Activated CD4-positive, CD25-positive, alpha-beta regulatory T cell treated with anti-CD3 and anti-CD28 coated beads, Interleukin-2, amount 50 U/mL, for 24 hours (primary cell): ENCODE results near the gene MRPL17.

Source experiments
- ATAC-seq, 2 donors: fragments of 150-1000 bp; cut with Tn5 transposase; one replicate each; pipeline ENCODE4 v1.10.0; 2021; ENCODE audit warnings: mild to moderate bottlenecking in 1 of 2, moderate library complexity in 1 of 2

MRPL17 gene

GRCh38 chr11:6681949-6682348, 1.2 kb downstream of the MRPL17 start:
- ATAC-seq, result no peak

- no peak for ATAC-seq
Observed at GRCh38 chr11:6681505-6681904, 1.6 kb downstream of the MRPL17 start.

DNA sequence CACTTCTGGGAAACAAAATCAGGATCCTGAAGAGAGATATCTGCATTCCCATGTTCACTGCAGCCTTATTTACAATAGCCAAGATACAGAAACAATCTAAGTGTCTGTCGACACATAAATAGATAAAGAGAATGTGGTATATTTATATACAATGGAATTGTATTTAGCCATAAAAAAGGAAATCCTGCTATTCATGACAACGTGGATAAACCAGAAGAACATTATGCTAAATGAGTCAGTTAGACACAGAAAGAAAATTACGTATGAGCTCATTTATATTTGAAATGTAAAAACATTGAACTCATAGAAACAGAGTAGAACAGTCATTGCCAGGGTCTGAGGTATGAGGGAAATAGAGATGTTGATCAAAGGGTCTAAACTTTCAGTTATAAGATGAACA, 6.1 kb downstream of the MRPL17 start:
- ATAC-seq, result no peak

DNA sequence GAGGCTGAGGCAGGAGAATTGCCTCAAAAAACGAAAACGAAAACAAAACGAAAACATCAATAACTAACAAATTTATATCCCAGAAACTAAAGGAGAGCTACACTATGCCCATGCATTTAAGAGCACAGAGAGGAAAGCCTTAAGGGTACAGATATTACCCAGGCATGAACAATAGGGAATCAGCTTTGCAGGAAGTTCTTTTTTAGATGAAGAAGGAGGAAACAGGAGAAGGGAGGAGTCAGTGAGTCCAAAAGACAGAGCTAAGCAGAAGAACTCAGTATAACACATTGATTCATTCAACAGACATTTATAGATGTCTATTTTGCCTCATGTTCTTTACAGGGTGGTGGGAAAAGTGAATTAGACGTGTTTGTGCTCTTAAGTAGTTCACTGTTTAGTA, 8.3 kb downstream of the MRPL17 start:
- ATAC-seq, result no peak

- ATAC-seq, result no peak
Observed at GRCh38 chr11:6674219-6674597, 8.9 kb downstream of the MRPL17 start.

DNA sequence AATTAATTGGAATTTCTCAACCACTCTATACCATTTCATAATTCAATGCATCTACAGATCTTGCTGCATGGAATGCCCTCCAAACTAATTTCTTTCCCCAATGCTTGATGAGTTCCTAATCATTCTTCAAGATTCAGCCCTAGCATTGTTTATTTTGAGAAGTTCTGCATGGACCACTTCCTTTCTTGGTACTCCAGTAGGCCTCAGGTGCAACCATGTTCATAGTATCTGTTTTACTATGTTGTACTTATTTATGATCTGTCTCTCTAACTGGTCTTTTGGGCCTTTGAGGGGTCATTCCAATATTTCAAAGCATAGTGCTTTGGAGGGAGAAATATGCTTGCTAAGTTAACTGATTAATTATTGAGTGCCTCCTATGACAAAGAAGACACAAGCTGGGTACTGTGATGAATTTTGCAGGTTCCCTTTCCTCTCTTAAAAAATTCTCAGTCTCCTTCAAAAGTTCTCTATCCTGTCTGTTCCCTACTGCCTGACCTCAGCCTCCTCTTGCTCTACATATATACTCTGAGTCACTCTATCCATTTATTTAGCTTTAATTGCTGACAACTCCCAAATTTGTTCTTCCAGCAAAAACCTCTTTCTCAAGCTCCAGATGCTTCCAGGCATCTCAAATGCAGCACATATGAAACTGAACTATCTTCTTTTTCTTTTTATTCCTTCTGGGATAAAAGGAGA, 9.5 kb downstream of the MRPL17 start:
- no peak for ATAC-seq

GRCh38 chr11:6671991-6672390, 11.1 kb downstream of the MRPL17 start:
- ATAC-seq, result no peak

DNA sequence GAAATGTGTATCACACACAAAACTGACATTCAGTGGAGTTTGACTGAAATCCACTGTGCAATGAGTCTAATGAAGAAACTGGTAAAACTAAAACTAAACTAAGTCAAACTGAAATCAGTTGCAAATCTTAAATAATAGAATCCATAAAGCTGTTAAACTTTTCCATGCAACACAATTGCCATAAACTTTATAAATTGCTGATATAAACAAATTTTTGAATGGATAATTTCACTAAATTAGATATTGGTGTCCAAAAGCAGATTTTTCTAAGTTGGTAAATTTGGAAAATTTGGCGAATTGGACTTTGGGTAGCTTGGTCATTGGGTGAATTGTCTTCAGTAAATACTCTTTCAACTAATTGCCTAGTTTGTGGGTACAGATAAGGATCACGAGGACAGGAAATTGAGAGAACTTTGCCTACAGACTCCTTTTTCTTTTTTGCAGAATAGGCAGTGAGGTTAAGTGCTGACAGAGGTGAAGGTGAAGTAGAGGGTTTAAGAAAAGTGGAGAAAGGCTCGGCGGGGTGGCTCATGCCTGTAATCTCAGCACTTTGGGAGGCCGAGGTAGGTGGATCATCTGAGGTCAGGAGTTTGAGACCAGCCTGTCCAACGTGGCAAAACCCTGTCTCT, 12.8 kb downstream of the MRPL17 start:
- no peak for ATAC-seq

GRCh38 chr11:6667733-6668374, 15.3 kb downstream of the MRPL17 start:
- ATAC-seq, result peak; percentile 22 to 27

DNA sequence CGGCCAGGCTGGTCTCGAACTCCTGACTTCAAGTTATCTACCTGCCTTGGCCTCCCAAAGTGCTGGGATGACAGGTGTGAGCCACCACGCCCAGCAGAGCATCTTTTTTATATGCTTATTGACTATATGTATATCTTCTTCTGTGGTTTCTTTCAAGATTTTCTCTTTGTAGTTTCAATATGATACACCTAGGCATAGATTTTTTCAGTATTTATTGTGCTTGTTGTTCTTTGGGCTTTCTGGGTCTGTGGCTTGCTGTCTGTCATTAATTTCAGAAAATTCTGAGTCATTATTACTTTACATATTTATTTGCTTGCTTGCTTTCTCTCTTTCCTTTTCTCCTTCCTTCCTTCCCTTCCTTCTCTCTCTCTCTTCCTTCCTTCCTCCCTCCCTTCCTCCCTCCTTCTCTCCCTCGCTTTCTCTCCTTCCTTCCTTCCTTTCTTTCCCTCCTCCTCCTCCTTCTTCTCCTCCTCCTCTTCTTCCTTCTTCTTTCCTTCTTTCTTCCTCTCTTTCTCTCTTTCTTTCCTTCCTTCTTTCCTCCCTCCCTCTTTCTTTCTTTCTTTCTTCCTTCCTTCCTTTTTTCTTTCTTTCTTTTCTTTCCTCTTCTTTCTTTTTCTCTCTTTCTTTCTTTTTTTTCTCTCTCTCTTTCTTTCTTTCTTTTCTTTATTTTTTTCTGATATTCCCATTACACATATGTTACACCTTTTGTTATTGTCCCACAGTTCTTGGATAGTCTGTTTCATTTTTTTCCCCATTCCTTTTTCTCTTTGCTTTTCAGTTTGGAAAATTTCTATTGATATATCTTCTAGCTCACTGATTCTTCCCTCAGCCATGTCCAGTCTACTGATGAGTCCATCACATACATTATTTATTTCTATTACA, 16.6 kb downstream of the MRPL17 start:
- ATAC-seq, result peak; percentile 84 to 92

- ATAC-seq, result no peak
Observed at GRCh38 chr11:6664551-6664950, 18.6 kb downstream of the MRPL17 start.

GRCh38 chr11:6663794-6664469, 19.2 kb downstream of the MRPL17 start:
- no peak for ATAC-seq

GRCh38 chr11:6660712-6661111, 22.4 kb downstream of the MRPL17 start:
- ATAC-seq, result no peak

DNA sequence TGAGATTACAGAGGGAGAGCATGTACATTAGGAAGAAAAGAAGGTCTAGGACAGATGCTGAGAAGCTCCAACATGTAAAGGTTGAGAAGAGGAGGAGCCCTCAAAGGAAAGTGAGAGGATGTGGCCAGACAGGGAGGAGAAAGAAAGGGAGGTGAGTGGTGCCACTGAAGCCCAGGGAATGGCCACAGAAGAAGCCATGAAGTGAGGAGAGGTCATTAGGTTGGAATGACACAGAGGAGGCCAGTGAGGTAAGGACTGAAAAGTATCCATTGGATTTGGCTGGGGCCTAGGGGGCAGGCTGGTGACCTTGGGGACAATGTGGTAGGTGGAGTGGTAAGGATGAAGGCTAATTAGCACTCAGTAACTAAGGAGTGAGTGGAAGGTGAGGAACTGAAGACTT, 24.5 kb downstream of the MRPL17 start:
- ATAC-seq, result no peak

DNA sequence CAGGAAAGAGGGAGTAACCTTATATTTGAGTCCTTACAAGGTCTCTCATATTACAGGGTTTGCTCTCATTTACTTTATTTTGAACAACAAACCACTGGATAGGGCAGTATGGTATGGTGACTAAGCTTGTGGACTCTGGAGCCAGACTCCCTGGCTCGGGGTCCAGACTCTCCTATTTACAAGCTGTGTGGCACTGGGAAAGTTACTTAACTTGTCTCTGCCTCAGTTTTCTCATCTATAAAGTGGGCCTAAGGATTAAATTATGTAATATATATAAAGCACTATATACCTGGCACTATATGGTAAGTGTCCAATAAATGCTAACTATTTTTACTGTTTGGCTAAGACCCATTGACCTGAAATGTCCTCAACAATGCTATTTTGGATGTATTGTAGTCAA, 25.8 kb downstream of the MRPL17 start:
- no peak for ATAC-seq

GRCh38 chr11:6656936-6657335, 26.2 kb downstream of the MRPL17 start:
- no peak for ATAC-seq

- no peak for ATAC-seq
Observed at GRCh38 chr11:6656584-6656915, 26.6 kb downstream of the MRPL17 start.

DNA sequence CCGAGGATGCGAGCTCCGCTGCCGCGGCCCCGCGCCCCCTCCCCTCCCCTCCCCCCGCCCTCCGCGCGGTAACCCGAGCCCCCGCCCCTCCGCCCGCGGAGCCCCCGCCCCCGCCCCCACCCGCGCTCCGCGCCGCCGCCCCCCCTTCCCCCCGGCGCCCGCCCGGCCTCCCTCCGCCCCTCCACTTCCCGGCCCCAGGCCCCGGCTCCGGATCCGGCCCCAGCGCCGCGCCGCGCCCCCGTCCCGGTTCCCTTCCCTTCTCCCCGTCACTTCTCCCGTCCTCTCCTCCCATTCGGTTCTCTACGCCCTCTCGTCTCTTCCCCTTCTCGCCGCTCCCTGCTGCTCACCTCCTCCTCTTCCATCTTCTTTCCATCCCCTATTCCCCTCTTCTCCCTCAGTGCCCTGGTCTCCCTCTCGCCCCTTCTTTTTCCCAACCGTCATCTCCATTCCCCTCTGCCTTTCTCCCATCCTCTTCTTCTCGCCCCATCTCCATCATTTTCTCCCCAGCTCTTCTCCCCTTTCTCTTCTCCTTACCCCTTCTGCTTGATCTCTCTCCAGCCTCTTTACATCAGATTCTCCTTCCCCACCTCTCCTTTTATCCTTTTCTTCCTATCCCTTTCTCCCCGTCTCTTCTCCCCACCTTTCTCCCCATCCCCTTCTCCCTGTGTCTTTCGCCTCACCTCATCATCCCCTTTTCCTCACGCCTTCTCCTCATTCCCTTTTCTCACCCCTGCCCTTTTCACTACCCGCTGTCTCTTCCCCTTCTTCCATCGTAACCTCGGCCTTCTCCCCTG, 27.2 kb downstream of the MRPL17 start, which contains the start of gene DCHS1:
DCHS1 (minus strand) TSS at position 20 of the 794 bp plus-strand sequence. CDS start 14,196 bp downstream, outside the sequence.
- ATAC-seq, result no peak

DNA sequence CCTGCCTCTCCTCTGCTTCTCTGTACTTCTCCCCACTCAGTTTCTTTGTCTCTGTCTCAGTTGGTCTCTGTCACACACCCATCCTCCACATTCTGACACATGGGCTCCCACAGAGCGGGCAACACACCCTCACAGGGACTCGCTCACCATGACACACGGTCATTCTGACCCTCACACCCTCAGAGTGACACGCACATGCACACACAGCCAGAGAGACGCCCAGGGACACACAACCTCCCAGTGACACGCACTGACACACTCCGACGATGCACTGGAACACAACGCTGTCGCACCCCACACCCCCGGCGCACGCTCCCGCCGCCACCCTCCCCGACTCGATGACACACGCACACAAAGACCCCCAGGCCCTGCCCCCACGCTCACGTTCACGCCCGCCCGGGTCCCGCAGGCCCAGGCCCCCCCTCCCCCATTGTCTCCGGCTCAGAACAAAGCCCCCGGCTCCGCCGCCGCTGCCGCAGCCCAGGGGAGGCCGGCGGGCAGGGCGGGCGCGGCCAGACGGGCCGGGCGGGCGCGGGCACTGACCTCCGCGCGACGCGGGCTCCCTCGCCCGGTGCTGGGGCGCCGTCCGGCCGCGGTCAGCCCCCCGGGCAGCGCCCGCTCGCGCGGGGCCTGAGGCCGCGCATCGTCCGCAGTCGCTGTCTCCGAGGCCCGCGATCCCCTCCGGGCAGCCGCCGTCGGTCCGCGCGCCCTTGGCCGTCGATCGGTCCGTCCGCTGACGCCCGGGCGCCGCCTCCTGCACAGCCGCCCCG, 27.9 kb downstream of the MRPL17 start:
- peak; percentile 44 to 55 for ATAC-seq

DNA sequence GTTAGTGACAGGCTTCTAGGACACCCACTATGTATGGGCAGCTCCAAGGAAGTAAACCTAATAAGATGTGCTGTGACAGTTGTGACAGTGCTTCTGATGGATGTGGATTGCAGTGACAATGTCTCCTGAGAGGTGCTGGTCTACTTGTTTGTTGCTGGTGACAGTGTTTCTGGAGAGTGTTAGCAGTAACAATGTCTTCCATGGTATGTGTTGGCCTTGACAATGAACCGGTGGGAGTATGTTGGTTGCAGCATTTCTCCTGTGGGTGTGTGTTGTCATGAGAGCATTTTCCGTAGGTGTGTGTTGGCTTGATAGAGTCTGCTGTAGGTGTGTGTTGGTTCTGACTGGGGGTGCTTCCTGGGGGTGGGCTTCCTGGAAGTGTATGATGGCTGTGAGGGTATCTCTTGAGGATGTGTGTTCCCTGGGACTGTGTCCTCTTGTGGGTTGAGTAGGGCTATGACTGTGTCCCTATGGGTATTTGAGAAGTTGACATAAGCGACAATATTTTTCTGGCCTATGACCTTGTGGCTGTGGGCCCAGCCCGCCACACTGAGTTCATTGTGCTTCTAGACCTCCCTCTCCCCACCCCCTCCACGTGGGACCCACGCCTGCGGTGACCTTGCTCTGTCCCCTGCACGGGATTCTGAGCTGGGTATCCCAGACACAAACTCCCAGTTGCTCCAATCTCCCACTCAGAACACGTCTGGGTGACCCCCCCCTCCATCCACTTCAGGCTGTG, 28.7 kb downstream of the MRPL17 start:
- no peak for ATAC-seq
